Measurements from ENCODE around the gene PGRMC2. TPM values are rescaled to one million over a fixed set of nuclear protein-coding genes. Genes with fewer than 3 reads are reported as not detected.
A peak's percentile ranks its signal among the peaks of the same experiment; 100 is the strongest.

Gene PGRMC2
- total RNA-seq, result 10 to 100 TPM; 64.6 to 73.1 TPM
- long read RNA-seq, partial matches to known transcripts, result 0 of 5 reads
- long read RNA-seq, other reads (novel, unspliced or antisense), result 2 of 5 reads

- no peak for DNase-seq
These were observed at the start of gene PGRMC2 for GRCh38 chr4:128287141-128287870. Gene PGRMC2, minus strand, starts transcription at chr4:128287813. Its CDS starts 23 bp downstream, at chr4:128287790.

GRCh38 chr4:128335541-128335940 is 47.9 kb upstream of the PGRMC2 start:
- ATAC-seq (no peak), DNase-seq (no peak)
- intact Hi-C loops (cut with DNase I), result no loop called here

More at GRCh38 chr4:128287141-128287870, at the start of gene PGRMC2:
- intact Hi-C loops (cut with DNase I), result loop anchor here in 1 of 2 donors (10.0 kb wide), 1 partner anchor 67 kb away; no protein-coding TSS in a partner anchor
- ATAC-seq, result peak; percentile 1

GRCh38 chr4:128334256-128334655 is 46.6 kb upstream of the PGRMC2 start:
- ATAC-seq (no peak), DNase-seq (no peak)
- intact Hi-C loops (cut with DNase I), result no loop called here

GRCh38 chr4:128333309-128334018 is 45.9 kb upstream of the PGRMC2 start:
- DNase-seq (no peak), ATAC-seq (peak in 1 of 2 donors; percentile 57)
- intact Hi-C loops (cut with DNase I), result no loop called here

GRCh38 chr4:128332081-128332480 is 44.5 kb upstream of the PGRMC2 start:
- intact Hi-C loops (cut with DNase I), result no loop called here

GRCh38 chr4:128329638-128330037 is 42.0 kb upstream of the PGRMC2 start:
- DNase-seq, result no peak
- ATAC-seq, result no peak
- intact Hi-C loops (cut with DNase I), result no loop called here

More at GRCh38 chr4:128332081-128332480, 44.5 kb upstream of the PGRMC2 start:
- no peak for ATAC-seq
- no peak for DNase-seq

GRCh38 chr4:128328106-128328505 is 40.5 kb upstream of the PGRMC2 start:
- ATAC-seq (no peak), DNase-seq (no peak)
- intact Hi-C loops (cut with DNase I), result no loop called here

- no peak for ATAC-seq
- no peak for DNase-seq
- intact Hi-C loops (cut with DNase I), result no loop called here
These were observed 35.8 kb upstream of the PGRMC2 start for GRCh38 chr4:128323401-128323800.

GRCh38 chr4:128322986-128323385 is 35.4 kb upstream of the PGRMC2 start:
- DNase-seq, result no peak
- ATAC-seq, result peak in 1 of 2 donors; percentile 41
- intact Hi-C loops (cut with DNase I), result no loop called here

GRCh38 chr4:128322311-128322710 is 34.7 kb upstream of the PGRMC2 start:
- intact Hi-C loops (cut with DNase I), result no loop called here
- no peak for ATAC-seq

GRCh38 chr4:128320656-128321055 is 33.0 kb upstream of the PGRMC2 start:
- intact Hi-C loops (cut with DNase I), result no loop called here
- DNase-seq, result no peak
- no peak for ATAC-seq

More at GRCh38 chr4:128322311-128322710, 34.7 kb upstream of the PGRMC2 start:
- DNase-seq, result no peak

- intact Hi-C loops (cut with DNase I), result no loop called here
- DNase-seq (no peak), ATAC-seq (no peak)
These were observed 28.3 kb upstream of the PGRMC2 start for GRCh38 chr4:128315756-128316520.

- ATAC-seq (no peak), DNase-seq (no peak)
- intact Hi-C loops (cut with DNase I), result no loop called here
These were observed 24.2 kb upstream of the PGRMC2 start for GRCh38 chr4:128311659-128312403.

- DNase-seq (no peak), ATAC-seq (peak; percentile 84 to 87)
- intact Hi-C loops (cut with DNase I), result no loop called here
These were observed 22.7 kb upstream of the PGRMC2 start for GRCh38 chr4:128310266-128310697.

GRCh38 chr4:128309585-128309984 is 22.0 kb upstream of the PGRMC2 start:
- peak; percentile 18 to 57 for ATAC-seq
- intact Hi-C loops (cut with DNase I), result no loop called here
- no peak for DNase-seq

- intact Hi-C loops (cut with DNase I), result no loop called here
These were observed 21.4 kb upstream of the PGRMC2 start for GRCh38 chr4:128308986-128309385.

GRCh38 chr4:128307123-128307571 is 19.5 kb upstream of the PGRMC2 start:
- no peak for DNase-seq
- ATAC-seq, result no peak
- intact Hi-C loops (cut with DNase I), result no loop called here

More at GRCh38 chr4:128308986-128309385, 21.4 kb upstream of the PGRMC2 start:
- DNase-seq (no peak), ATAC-seq (peak in 1 of 2 donors; percentile 40)

GRCh38 chr4:128305942-128306341 is 18.3 kb upstream of the PGRMC2 start:
- ATAC-seq (no peak), DNase-seq (no peak)
- intact Hi-C loops (cut with DNase I), result no loop called here

GRCh38 chr4:128303986-128304385 is 16.4 kb upstream of the PGRMC2 start:
- intact Hi-C loops (cut with DNase I), result no loop called here
- DNase-seq, result no peak
- ATAC-seq, result peak in 1 of 2 donors; percentile 50

Data from left cardiac atrium (tissue), 4 donors.